ENCODE data around the gene GAS7. TPM values are rescaled to one million over a fixed set of nuclear protein-coding genes. Genes with fewer than 3 reads are reported as not detected.

The GAS7 gene
- total RNA-seq, 2 donors from 2014 or later: 79.7 to 113 TPM

DNA sequence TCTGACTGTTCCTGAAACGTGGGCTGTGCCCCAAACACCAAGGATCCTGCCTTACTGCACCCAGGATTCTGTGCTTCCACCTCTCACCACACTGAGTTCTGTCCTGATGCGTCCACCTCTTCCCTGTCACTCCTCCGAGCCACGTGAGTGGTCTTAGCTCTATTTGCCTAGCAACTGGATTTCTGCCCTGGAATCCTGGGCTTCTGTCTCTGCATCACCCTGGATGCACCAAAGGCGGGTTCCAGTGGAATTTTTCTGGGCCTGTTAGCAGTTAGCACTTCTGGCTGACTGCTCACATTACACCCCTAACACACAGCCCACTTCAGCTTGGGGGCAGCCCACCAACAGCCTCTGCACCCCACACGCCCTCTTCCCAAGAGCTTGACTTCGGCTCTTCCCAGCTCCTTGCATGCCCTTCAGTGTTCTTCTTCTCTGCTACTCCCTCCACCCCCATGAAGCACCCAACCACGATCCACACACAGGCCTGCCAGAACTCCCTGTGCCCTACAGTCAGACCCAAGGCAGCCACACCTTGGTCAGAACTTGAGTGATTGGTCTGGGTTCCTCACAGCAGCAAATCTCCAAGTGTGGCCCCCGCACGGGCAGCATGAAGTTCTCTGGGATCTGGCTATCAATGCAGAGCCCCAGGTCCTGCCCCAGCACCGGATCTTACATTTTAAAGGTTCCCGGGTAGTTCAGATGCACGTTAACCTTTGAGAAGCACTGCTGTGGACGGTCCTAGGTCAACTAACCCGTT, 163.5 kb downstream of the GAS7 start:
- peak overlapping the region; percentile 75 to 90 for H3K27ac ChIP-seq
- peak overlapping the region; percentile 49 to 51 for H3K4me3 ChIP-seq
- H3K4me1 ChIP-seq: peaks cover 0 to 41% of the 10 kb centered on the region in 2 donors
- DNase-seq (ENCODE audit: low spot score): no peak
- H3K9me3 ChIP-seq: no peaks in the 10 kb centered on the region
- no peaks in the 10 kb centered on the region for H3K27me3 ChIP-seq
- no peak for TF ChIP-seq CTCF (IDR thresholded peaks at IDR 0.05)
- H3K36me3 ChIP-seq: peaks cover 13% of the 10 kb centered on the region

DNA sequence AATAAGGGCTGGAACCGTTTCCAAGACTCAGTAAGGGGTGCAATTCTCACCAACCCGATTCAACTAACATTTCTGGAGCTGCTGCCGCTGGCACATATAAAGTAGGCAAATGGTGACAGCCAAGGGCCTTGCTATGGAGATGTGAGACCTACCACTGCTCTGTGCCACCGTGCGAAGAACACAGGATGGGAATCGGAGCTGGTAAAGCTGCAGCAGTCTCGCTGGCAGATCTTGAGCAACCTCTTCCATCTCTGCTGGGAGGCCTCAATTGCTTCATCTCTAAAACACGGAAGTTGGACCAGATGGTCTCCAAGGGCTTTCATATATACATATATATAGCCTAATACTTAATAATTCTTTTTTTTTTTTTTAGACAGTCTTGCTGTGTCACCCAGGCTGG, 164.4 kb downstream of the GAS7 start:
- Histone ChIP-seq H3K9me3 (no peaks in the 10 kb centered on the region), H3K27ac (peak overlapping the region; percentile 75 to 90), H3K4me3 (peak overlapping the region; percentile 49 to 51), H3K4me1 (peaks cover 0 to 45% of the 10 kb centered on the region in 2 donors), H3K27me3 (no peaks in the 10 kb centered on the region), H3K36me3 (peaks cover 13% of the 10 kb centered on the region)
- TF ChIP-seq CTCF (IDR thresholded peaks at IDR 0.05): no peak
- DNase-seq (ENCODE audit: low spot score): peak; percentile 73

DNA sequence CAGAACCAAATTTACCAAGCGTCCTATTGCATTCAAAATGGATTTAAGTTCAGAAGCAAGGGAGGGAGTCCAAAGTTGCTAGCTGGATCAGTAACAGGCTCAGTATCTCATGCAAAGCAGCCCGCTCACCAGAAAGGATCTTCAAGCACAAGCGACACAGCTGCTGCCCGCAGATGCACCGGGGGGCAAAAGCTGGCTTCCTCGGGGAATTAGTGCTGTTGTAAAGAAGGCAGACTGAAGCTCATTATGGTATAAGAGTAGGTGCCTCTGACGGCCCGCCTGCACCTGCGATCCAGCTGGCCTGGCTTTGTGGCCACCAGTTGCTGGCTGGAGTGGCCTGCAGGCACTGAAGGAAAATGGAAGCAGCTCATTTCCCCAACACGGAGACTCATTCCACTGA, 165.0 kb downstream of the GAS7 start:
- peak overlapping the region; percentile 49 to 51 for H3K4me3 ChIP-seq
- TF ChIP-seq CTCF (IDR thresholded peaks at IDR 0.05): no peak
- H3K27ac ChIP-seq: peak overlapping the region; percentile 75 to 90
- H3K9me3 ChIP-seq: no peaks in the 10 kb centered on the region
- H3K36me3 ChIP-seq: peaks cover 13% of the 10 kb centered on the region
- DNase-seq (ENCODE audit: low spot score): no peak
- H3K27me3 ChIP-seq: no peaks in the 10 kb centered on the region
- peaks cover 0 to 47% of the 10 kb centered on the region in 2 donors for H3K4me1 ChIP-seq

- DNase-seq (ENCODE audit: low spot score): no peak
- H3K4me3 ChIP-seq: peak overlapping the region; percentile 2 to 51
- H3K27ac ChIP-seq: peak overlapping the region; percentile 75 to 90
- H3K27me3 ChIP-seq: no peaks in the 10 kb centered on the region
- no peak for TF ChIP-seq CTCF (IDR thresholded peaks at IDR 0.05)
- H3K9me3 ChIP-seq: no peaks in the 10 kb centered on the region
- H3K36me3 ChIP-seq: peaks cover 13% of the 10 kb centered on the region
- H3K4me1 ChIP-seq: peaks cover 0 to 47% of the 10 kb centered on the region in 2 donors
These were observed 166.1 kb downstream of the GAS7 start for GRCh38 chr17:10032118-10032852.

GRCh38 chr17:10031606-10032005, 166.8 kb downstream of the GAS7 start:
- Histone ChIP-seq H3K4me1 (peaks cover 0 to 46% of the 10 kb centered on the region in 2 donors), H3K9me3 (no peaks in the 10 kb centered on the region), H3K36me3 (peaks cover 13% of the 10 kb centered on the region), H3K27ac (peak overlapping the region; percentile 75 to 90), H3K27me3 (no peaks in the 10 kb centered on the region), H3K4me3 (peak overlapping the region; percentile 2 to 4)
- no peak for DNase-seq (ENCODE audit: low spot score)
- TF ChIP-seq CTCF (IDR thresholded peaks at IDR 0.05): no peak

All from right atrium auricular region (tissue), 2 donors.